GM12872 (cell line): ENCODE data around the gene SAP30L.

ENCODE experiments used
- CTCF ChIP-seq: IDR thresholded peaks from 3 replicates; pipeline ENCODE4 v1.5.1; 2011; ENCODE audit warnings: low read depth, mild to moderate bottlenecking, low read length, moderate library complexity; ENCODE audit not compliant: insufficient read depth

SAP30L gene

GRCh38 chr5:154465169-154465568 lies 19.4 kb downstream of the SAP30L start:
- TF ChIP-seq CTCF = no peak

GRCh38 chr5:154466147-154466546 lies 20.4 kb downstream of the SAP30L start:
- no peak for TF ChIP-seq CTCF

- no peak for TF ChIP-seq CTCF
Measured at GRCh38 chr5:154466671-154467070, 20.9 kb downstream of the SAP30L start.

DNA sequence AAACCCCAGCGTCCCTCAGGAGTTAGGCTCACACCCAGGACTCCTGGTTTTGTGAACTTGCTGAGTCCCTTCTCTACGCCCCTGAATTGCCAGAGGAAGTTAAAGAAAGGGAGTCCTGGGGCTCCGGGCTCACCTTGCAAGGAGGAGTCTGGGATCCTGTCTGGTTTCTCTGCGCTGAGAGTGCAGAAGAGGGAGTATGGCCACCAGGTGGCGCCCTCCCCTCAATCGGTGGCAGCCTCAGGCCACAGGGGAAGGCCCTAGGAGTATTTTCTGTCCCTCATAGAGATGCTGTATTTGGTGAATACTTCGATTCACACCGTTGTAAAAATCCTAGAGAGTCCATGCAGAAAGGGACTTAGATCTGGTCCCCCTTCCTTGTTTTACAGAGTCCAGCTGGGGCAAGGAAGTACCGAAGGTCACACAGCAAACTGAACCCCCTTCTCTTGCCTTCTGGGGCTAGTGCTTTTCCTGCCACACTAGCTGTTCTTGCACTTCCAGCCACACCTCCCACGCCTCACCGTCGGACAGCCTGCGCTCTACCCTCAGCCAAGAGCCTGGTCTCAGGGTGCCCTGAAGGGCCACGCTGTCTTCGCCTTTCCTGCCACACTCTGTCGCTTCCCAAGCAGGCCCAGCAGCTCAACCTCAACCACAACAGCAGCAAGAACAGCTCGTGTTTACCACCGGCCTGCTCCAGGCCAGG lies 22.0 kb downstream of the SAP30L start:
- TF ChIP-seq CTCF = peak; percentile 91

- no peak for TF ChIP-seq CTCF
Measured at GRCh38 chr5:154470137-154470536, 24.3 kb downstream of the SAP30L start.

GRCh38 chr5:154470947-154471870 lies 25.4 kb downstream of the SAP30L start:
- TF ChIP-seq CTCF = no peak

GRCh38 chr5:154472871-154473580 lies 27.2 kb downstream of the SAP30L start:
- TF ChIP-seq CTCF = no peak
